ENCODE data around the gene NDUFAF4. TPM values are rescaled to one million over a fixed set of nuclear protein-coding genes. Genes with fewer than 3 reads are reported as not detected.

NDUFAF4 gene
- total and polyA plus RNA-seq, 2 of the 8 experiments (the other 6 are each of a cell fraction or from before 2014, with no cell fraction given): 21.9 to 84.4 TPM

- POLR2A ChIA-PET (ENCODE audit: partially characterized antibody): no interaction called here
- CTCF ChIA-PET (ENCODE audit: partially characterized antibody): no interaction called here
- no peak for TF ChIP-seq TCF12 (IDR thresholded peaks at IDR 0.05; ENCODE audit: low read depth, low read length)
- no peak for TF ChIP-seq ATF3 (IDR thresholded peaks at IDR 0.05; ENCODE audit: insufficient read depth, low read depth, low read length)
- no peak for TF ChIP-seq SIX5 (IDR thresholded peaks at IDR 0.05; ENCODE audit: low read depth, low read length)
- TF ChIP-seq TBP (IDR thresholded peaks at IDR 0.05; ENCODE audit: low read depth, low read length): no peak
- no peak for TF ChIP-seq RBBP5 (IDR thresholded peaks at IDR 0.05; ENCODE audit: borderline replicate concordance, low read depth, low read length)
- TF ChIP-seq SP4 (IDR thresholded peaks at IDR 0.05; ENCODE audit: low read length): no peak
- no peak for TF ChIP-seq BACH1 (IDR thresholded peaks at IDR 0.05; ENCODE audit: low read length)
- no peak for TF ChIP-seq MAX (IDR thresholded peaks at IDR 0.05)
- no peak for TF ChIP-seq SUZ12 (IDR thresholded peaks at IDR 0.05; ENCODE audit: low read length)
- no peak for TF ChIP-seq CEBPB (IDR thresholded peaks at IDR 0.05; ENCODE audit: low read depth, low read length)
- no peak for TF ChIP-seq CREB1 (IDR thresholded peaks at IDR 0.05)
- no peak for TF ChIP-seq RAD21 (IDR thresholded peaks at IDR 0.05 in 1 of 2, conservative IDR thresholded peaks at IDR 0.05 in 1 of 2; ENCODE audit: low read depth in 2 of 2, low read length in 2 of 2)
- no peak for TF ChIP-seq KDM1A (IDR thresholded peaks at IDR 0.05; ENCODE audit: borderline replicate concordance, low read length)
- no peak for TF ChIP-seq TAF7 (optimal IDR thresholded peaks at IDR 0.05; ENCODE audit: borderline replicate concordance, low read depth, low read length)
- no peak for TF ChIP-seq BRCA1 (IDR thresholded peaks at IDR 0.05; ENCODE audit: low read depth, low read length)
Observed at GRCh38 chr6:96856856-96857255, 40.8 kb downstream of the NDUFAF4 start.

More at GRCh38 chr6:96856856-96857255, 40.8 kb downstream of the NDUFAF4 start:
- Histone ChIP-seq H3K36me3 (ENCODE audit: control insufficient read depth in 2 of 4, insufficient read depth in 4 of 4, low read length in 3 of 4) (no peaks in the 10 kb centered on the region), H3K14ac (ENCODE audit: insufficient read length) (no peak overlapping the region), H3K4me2 (ENCODE audit: insufficient read depth in 1 of 2, low read depth in 2 of 2, low read length in 2 of 2) (no peak overlapping the region), H3K4me3 (ENCODE audit: extremely low read depth in 1 of 4, insufficient read depth in 2 of 4, low read depth in 3 of 4, low read length in 4 of 4) (no peak overlapping the region), H3K79me2 (ENCODE audit: control insufficient read depth in 1 of 2, insufficient read depth in 2 of 2, low read length in 2 of 2) (no peaks in the 10 kb centered on the region), H4K5ac (ENCODE audit: insufficient read length, low read depth, low read length) (no peak overlapping the region), H2BK12ac (ENCODE audit: low read depth, low read length) (no peak overlapping the region), H3K9me3 (ENCODE audit: insufficient read depth in 2 of 2, low read depth in 1 of 2, low read length in 1 of 2) (peaks cover 3 to 7% of the 10 kb centered on the region in 2 experiments; a peak in 2 of 4 replicates), H3K27me3 (replicated peaks in 1 of 4; ENCODE audit: control insufficient read depth in 3 of 4, extremely low read depth in 1 of 4, insufficient read depth in 3 of 4, low read length in 3 of 4) (no peaks in the 10 kb centered on the region), H3K9ac (replicated peaks in 1 of 4; ENCODE audit: extremely low read depth in 1 of 4, low read depth in 3 of 4, low read length in 3 of 4) (no peak overlapping the region), H2AK5ac (ENCODE audit: low read depth, low read length) (no peak overlapping the region), H3K23ac (ENCODE audit: insufficient read length) (no peak overlapping the region), H3K79me1 (ENCODE audit: low read depth, low read length) (no peaks in the 10 kb centered on the region), H2BK5ac (ENCODE audit: low read depth, low read length) (no peak overlapping the region), H4K8ac (ENCODE audit: extremely low read depth, insufficient read depth, low read length) (no peak overlapping the region), H4K20me1 (replicated peaks in 1 of 2; ENCODE audit: control insufficient read depth in 1 of 2, insufficient read depth in 2 of 2, low read length in 2 of 2) (no peaks in the 10 kb centered on the region), H3K4me1 (replicated peaks in 1 of 4; ENCODE audit: control insufficient read depth in 3 of 4, insufficient read depth in 4 of 4, low read length in 3 of 4) (no peaks in the 10 kb centered on the region; a peak in 1 of 7 replicates), H4K91ac (replicated peaks; ENCODE audit: insufficient read length, low read length) (no peak overlapping the region), H2BK15ac (ENCODE audit: low read length) (no peak overlapping the region), H3K18ac (ENCODE audit: extremely low read depth, low read length) (no peak overlapping the region), H2BK20ac (ENCODE audit: low read length) (no peak overlapping the region), H3K27ac (ENCODE audit: low read depth, low read length) (no peak overlapping the region), H2AFZ (ENCODE audit: low read length) (no peak overlapping the region), H2BK120ac (replicated peaks; ENCODE audit: low read depth, low read length) (no peak overlapping the region), H3K4ac (replicated peaks; ENCODE audit: insufficient read length, low read depth, low read length) (no peak overlapping the region), H3K56ac (replicated peaks; ENCODE audit: insufficient read length, low read depth, low read length) (no peak overlapping the region), H3K23me2 (ENCODE audit: low read depth, low read length) (no peaks in the 10 kb centered on the region)
- DNase-seq (ENCODE audit: low read depth in 1 of 2, low spot score in 2 of 2): no peak
- FAIRE-seq: no peak
- 88% methylated on average over 1 of the region's 1 CpG; no CpG with 5 or more reads in 1 of the 2 experiments for WGBS, 2 experiments (ENCODE audit: extremely low coverage in 1 of 2, insufficient coverage in 1 of 2, insufficient read length in 1 of 2, insufficient replicate concordance in 2 of 2, low coverage in 1 of 2, low lambda C conversion rate in 2 of 2, missing lambda C conversion rate in 1 of 2)

Data from H1 (cell line).